Duodenal mucosa (tissue), 2 donors: ENCODE measurements around the gene RMC1.

Experiments used
- H3K27ac ChIP-seq: one replicate; pipeline ENCODE4 v1.7.0; 2013; ENCODE audit warnings: low read depth, low read length
- H3K27me3 ChIP-seq, 2 donors: one replicate each; pipeline ENCODE4 v1.7.0; 2013; ENCODE audit warnings: low read length in 2 of 2, control low read depth in 1 of 2; ENCODE audit not compliant: insufficient read depth in 2 of 2, control insufficient read depth in 1 of 2
- H3K36me3 ChIP-seq, 2 donors: one replicate each; pipeline ENCODE4 v1.7.0; 2013; ENCODE audit warnings: low read length in 2 of 2, control low read depth in 1 of 2; ENCODE audit not compliant: insufficient read depth in 2 of 2, control insufficient read depth in 1 of 2
- H3K4me1 ChIP-seq, 2 donors: one replicate each; pipeline ENCODE4 v1.7.0; 2013; ENCODE audit warnings: low read length in 2 of 2, control low read depth in 1 of 2; ENCODE audit not compliant: insufficient read depth in 2 of 2, control insufficient read depth in 1 of 2
- H3K4me3 ChIP-seq, 2 donors: one replicate each; pipeline ENCODE4 v1.7.0; 2013; ENCODE audit warnings: low read length in 2 of 2, low read depth in 1 of 2
- H3K9ac ChIP-seq, 2 donors: one replicate each; pipeline ENCODE4 v1.7.0; 2013; ENCODE audit warnings: low read length in 2 of 2, low read depth in 1 of 2
- H3K9me3 ChIP-seq, 2 donors: one replicate each; pipeline ENCODE4 v1.7.0; 2013; ENCODE audit warnings: low read length in 2 of 2, control low read depth in 1 of 2; ENCODE audit not compliant: control insufficient read depth in 1 of 2

RMC1 gene

DNA sequence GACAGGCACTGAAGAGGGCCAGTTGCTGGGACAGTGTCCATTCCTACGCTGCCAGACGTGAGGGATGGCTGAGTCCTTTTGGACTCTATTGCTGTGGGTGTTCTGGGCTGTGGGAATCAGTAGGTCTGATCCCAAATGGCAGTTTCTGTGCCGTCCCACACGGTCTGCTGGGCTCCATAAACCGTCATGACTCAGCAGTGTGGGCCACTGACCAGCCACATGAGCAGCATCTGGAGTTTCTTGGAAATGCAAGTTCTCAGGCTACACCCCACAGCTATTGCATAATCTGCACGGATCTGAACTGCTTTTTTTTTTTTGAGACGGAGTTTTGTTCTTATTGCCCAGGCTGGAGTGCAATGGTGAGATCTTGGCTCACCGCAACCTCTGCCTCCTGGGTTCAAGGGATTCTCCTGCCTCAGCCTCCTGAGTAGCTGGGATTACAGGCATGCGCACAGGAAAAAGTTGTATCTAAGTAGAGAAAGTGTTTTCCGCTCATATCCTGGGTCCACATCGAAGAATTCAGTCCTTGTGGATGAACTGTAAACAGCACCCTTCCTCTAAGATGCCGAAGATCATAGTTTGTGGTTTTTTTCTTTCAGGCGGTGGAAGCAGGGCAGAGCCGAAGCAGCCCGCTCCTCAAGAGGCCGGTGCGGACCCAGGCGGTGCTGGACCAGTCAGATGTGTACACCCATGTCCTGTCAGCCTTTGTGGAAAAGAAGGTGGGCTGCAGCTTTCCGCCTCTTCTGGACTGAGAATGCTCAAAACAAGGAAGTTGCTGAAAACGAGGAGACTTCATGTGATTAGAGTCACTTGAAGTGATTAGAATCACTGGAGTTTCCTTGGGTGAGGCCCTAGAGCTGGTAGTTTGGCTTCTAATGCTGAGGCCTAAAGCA is 25.5 kb downstream of the RMC1 start:
- Histone ChIP-seq H3K27ac (no peak overlapping the region), H3K9me3 (no peaks in the 10 kb centered on the region), H3K4me3 (no peak overlapping the region), H3K9ac (no peak overlapping the region), H3K36me3 (peaks cover 50 to 92% of the 10 kb centered on the region in 2 donors), H3K4me1 (no peaks in the 10 kb centered on the region), H3K27me3 (no peaks in the 10 kb centered on the region)

DNA sequence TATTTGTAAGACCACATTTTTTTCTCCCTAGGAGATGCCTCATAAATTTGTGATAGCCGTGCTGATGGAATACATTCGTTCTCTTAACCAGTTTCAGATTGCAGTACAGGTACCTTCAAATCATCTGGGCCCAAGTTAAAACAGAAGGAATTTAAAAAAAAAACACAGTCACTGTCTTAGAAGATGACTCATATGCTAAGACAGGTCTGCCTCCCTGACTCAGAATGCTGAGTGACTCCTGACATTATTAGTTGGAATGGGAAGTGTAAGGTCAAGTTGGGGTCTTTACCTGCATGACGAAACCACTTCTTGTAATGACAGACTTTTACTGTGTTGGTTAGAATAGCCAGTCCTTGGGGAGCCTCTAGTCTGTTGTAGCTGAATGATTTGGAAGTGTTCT is 26.3 kb downstream of the RMC1 start:
- Histone ChIP-seq H3K27ac (no peak overlapping the region), H3K4me1 (no peaks in the 10 kb centered on the region), H3K4me3 (no peak overlapping the region), H3K9me3 (no peaks in the 10 kb centered on the region), H3K9ac (no peak overlapping the region), H3K27me3 (no peaks in the 10 kb centered on the region), H3K36me3 (peaks cover 48 to 92% of the 10 kb centered on the region in 2 donors)

DNA sequence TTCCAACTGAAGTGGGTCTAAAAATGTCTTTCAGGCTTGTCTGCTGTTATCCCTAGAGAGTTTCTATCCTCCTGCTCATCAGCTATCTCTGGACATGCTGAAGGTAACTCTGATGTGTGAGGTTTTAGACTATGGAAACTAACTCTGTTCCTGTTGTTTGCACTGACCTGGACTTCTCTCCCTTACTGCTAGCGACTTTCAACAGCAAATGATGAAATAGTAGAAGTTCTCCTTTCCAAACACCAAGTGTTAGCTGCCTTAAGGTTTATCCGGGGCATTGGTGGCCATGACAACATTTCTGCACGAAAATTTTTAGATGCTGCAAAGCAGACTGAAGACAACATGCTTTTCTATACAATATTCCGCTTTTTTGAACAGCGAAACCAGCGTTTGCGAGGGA is 26.9 kb downstream of the RMC1 start:
- Histone ChIP-seq H3K9me3 (no peaks in the 10 kb centered on the region), H3K27ac (no peak overlapping the region), H3K27me3 (no peaks in the 10 kb centered on the region), H3K36me3 (peaks cover 52 to 97% of the 10 kb centered on the region in 2 donors), H3K4me3 (no peak overlapping the region), H3K4me1 (no peaks in the 10 kb centered on the region), H3K9ac (no peak overlapping the region)

DNA sequence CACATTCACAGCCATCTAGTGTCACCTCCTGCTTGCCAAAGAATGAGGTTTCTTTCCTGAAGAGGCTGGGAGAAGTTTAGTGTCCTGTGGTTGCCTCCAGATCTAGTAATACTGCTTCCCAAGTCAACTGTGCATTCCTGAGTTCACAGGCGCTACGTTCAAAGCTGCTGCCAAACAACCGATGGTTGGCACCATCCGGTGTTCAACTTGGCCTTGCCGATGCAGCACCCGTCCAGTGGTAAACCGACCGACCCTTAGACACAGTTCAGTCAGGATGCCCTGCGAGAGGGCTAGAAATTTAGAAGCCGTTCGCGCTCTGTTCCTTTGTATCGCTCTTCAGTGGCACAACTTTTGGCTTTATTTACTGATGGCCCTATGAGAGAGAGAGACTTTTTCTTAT is 28.6 kb downstream of the RMC1 start:
- no peak overlapping the region for H3K4me3 ChIP-seq
- no peaks in the 10 kb centered on the region for H3K9me3 ChIP-seq
- no peaks in the 10 kb centered on the region for H3K4me1 ChIP-seq
- no peaks in the 10 kb centered on the region for H3K27me3 ChIP-seq
- H3K27ac ChIP-seq: no peak overlapping the region
- no peak overlapping the region for H3K9ac ChIP-seq
- peaks cover 51 to 100% of the 10 kb centered on the region in 2 donors for H3K36me3 ChIP-seq

DNA sequence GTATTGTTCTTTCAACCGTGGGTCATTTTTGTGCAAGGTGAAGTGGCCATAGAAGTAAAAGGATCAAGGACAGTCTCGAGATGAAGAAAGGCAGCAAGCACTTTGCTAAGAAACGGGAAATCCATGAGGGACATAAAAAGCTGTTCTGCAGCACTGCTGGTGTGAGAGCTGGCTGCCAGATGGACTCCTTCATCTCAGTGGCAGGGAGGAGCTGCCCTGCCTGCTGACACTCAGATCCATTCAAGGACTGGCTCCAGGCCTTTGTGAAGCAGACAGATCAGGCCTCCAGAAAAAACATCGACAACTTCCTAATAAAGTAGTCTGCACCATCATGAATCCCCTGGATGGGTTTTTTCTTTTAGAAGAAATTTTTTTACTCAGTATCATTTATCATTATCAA is 29.5 kb downstream of the RMC1 start:
- peaks cover 49 to 100% of the 10 kb centered on the region in 2 donors for H3K36me3 ChIP-seq
- H3K9ac ChIP-seq: no peak overlapping the region
- H3K9me3 ChIP-seq: no peaks in the 10 kb centered on the region
- H3K27me3 ChIP-seq: no peaks in the 10 kb centered on the region
- no peak overlapping the region for H3K27ac ChIP-seq
- no peaks in the 10 kb centered on the region for H3K4me1 ChIP-seq
- H3K4me3 ChIP-seq: no peak overlapping the region

DNA sequence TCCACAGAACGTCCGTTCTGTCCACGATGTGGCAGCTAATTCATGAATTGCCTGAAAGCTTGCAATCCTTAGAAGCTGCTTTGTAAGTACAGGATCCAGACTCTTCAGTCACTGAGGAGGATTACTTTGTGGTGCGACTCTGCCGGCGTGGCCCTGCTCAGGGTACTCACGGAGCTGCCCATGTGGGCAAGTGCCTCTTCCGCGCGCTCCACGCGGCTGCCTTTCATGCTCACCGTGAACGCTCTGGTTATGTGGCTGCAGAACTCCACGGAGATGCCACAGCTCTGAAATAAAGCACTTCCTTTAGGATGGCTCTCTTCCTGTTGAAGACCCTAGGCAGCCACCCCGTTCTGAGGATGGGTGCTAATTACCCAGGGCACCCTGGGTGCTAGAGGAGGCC is 31.0 kb downstream of the RMC1 start:
- Histone ChIP-seq H3K27me3 (no peaks in the 10 kb centered on the region), H3K27ac (no peak overlapping the region), H3K9ac (no peak overlapping the region), H3K4me3 (no peak overlapping the region), H3K9me3 (no peaks in the 10 kb centered on the region), H3K36me3 (peaks cover 57 to 100% of the 10 kb centered on the region in 2 donors), H3K4me1 (no peaks in the 10 kb centered on the region)

DNA sequence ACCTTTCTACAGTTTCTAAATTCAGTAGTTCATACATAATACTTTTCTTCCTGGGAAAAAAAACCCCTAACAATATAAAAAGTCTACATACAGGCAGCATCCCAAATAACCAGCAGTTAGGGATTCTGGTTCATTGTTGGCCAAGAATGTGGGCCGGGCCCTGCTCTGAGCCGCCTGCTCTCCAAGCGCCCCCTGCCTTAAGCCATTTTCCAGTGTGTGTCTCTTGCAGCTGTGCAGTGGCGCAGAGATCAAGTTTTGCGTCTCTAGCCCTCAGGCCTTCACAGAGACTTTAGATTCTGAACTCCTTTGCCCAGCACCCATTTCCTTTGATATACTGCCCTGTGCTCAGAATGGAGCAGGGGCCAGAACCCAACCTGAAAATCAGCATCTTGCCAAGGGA is 32.9 kb downstream of the RMC1 start:
- peaks cover 53 to 100% of the 10 kb centered on the region in 2 donors for H3K36me3 ChIP-seq
- H3K4me1 ChIP-seq: peaks cover 0 to 11% of the 10 kb centered on the region in 2 donors
- H3K9ac ChIP-seq: no peak overlapping the region
- no peak overlapping the region for H3K27ac ChIP-seq
- no peaks in the 10 kb centered on the region for H3K9me3 ChIP-seq
- H3K4me3 ChIP-seq: no peak overlapping the region
- H3K27me3 ChIP-seq: no peaks in the 10 kb centered on the region

DNA sequence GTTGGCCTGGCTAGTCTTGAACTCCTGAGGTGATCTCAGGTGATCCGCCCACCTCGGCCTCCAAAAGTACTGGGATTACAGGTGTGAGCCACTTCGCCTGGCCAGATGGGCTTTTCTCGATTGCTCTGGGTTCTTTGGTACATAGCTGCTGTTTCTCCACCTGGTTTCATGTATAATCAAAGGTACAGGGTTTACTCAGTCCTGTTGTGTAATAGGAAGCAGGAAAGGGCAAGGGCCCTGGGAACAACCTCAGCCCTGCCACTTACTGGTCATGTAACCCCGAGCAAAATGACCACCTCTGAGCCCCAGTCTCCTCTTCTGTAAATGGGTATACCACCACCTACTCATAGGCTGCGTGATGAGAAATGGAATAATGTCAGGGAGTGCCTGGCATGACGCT is 34.0 kb downstream of the RMC1 start:
- peaks cover 0 to 14% of the 10 kb centered on the region in 2 donors for H3K4me1 ChIP-seq
- peaks cover 47 to 99% of the 10 kb centered on the region in 2 donors for H3K36me3 ChIP-seq
- no peak overlapping the region for H3K27ac ChIP-seq
- no peaks in the 10 kb centered on the region for H3K9me3 ChIP-seq
- H3K27me3 ChIP-seq: no peaks in the 10 kb centered on the region
- no peak overlapping the region for H3K9ac ChIP-seq
- H3K4me3 ChIP-seq: no peak overlapping the region

DNA sequence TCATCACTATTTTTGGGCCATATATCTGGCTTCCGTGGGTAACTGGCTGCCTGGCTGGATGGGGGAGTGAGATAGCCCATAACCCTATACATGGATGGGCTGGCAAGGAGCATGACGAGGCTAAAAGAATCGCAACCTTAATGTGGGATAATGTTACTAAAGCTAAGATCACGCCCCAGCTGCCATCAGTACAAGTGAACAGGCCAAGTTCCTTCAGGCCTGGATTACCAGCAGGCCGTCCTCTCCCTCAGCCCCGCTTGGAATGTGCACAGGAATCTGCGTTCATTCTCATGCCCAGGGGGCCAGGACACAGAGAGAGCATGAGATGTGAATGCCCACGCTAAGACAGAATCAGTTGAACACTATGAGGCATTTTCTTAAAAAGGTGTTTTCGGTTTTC is 34.7 kb downstream of the RMC1 start:
- Histone ChIP-seq H3K36me3 (peaks cover 47 to 99% of the 10 kb centered on the region in 2 donors), H3K9ac (no peak overlapping the region), H3K4me3 (no peak overlapping the region), H3K27ac (no peak overlapping the region), H3K27me3 (no peaks in the 10 kb centered on the region), H3K4me1 (peaks cover 0 to 14% of the 10 kb centered on the region in 2 donors), H3K9me3 (no peaks in the 10 kb centered on the region)

DNA sequence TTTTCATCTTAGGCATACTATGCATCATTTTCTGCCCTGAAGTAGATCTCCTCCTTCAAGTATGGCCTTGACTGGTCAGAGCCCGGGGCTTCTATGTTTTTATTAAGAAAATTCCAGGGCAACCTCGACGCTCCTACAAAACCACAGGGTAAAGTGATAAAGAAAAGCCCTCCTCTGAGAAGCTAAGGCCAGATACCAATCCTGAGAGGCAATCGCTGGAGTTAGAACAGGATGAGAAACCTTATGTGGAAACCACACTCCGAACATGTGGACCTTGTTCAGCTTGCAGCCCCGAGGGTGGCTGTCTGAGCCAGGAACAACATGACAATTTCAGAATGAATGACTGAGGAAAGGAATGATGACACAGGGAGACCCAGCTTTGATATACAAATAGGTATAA is 35.6 kb downstream of the RMC1 start:
- Histone ChIP-seq H3K9ac (no peak overlapping the region), H3K4me1 (peaks cover 0 to 14% of the 10 kb centered on the region in 2 donors), H3K9me3 (no peaks in the 10 kb centered on the region), H3K27ac (no peak overlapping the region), H3K4me3 (no peak overlapping the region), H3K36me3 (peaks cover 53 to 98% of the 10 kb centered on the region in 2 donors), H3K27me3 (no peaks in the 10 kb centered on the region)
